ENCODE measurements around the gene SLC6A1.

SLC6A1 gene

GRCh38 chr3:10980312-10980711 lies 12.2 kb upstream of the SLC6A1 start:
- Histone ChIP-seq H3K36me3 (ENCODE audit: control insufficient read depth in 2 of 2, insufficient read depth in 2 of 2, low read length in 2 of 2) (no peaks in the 10 kb centered on the region), H3K27me3 (ENCODE audit: control insufficient read depth in 2 of 2, insufficient read depth in 2 of 2, low read length in 2 of 2) (peaks cover 0 to 6% of the 10 kb centered on the region in 2 donors), H3K9ac (ENCODE audit: low read depth in 1 of 2, low read length in 2 of 2) (no peak overlapping the region), H3K9me3 (ENCODE audit: control insufficient read depth in 2 of 2, low read length in 2 of 2) (no peaks in the 10 kb centered on the region), H3K4me3 (ENCODE audit: low read length in 2 of 2) (no peak overlapping the region), H3K27ac (ENCODE audit: low read depth in 2 of 2, low read length in 2 of 2) (no peak overlapping the region), H3K4me1 (ENCODE audit: control insufficient read depth in 2 of 2, insufficient read depth in 2 of 2, low read length in 2 of 2) (no peaks in the 10 kb centered on the region)

- no peak overlapping the region for H3K9ac ChIP-seq (ENCODE audit: low read depth in 1 of 2, low read length in 2 of 2)
- H3K4me3 ChIP-seq (ENCODE audit: low read length in 2 of 2), result no peak overlapping the region
- H3K27ac ChIP-seq (ENCODE audit: low read depth in 2 of 2, low read length in 2 of 2), result no peak overlapping the region
- peaks cover 0 to 6% of the 10 kb centered on the region in 2 donors for H3K27me3 ChIP-seq (ENCODE audit: control insufficient read depth in 2 of 2, insufficient read depth in 2 of 2, low read length in 2 of 2)
- H3K36me3 ChIP-seq (ENCODE audit: control insufficient read depth in 2 of 2, insufficient read depth in 2 of 2, low read length in 2 of 2), result no peaks in the 10 kb centered on the region
- no peaks in the 10 kb centered on the region for H3K9me3 ChIP-seq (ENCODE audit: control insufficient read depth in 2 of 2, low read length in 2 of 2)
- H3K4me1 ChIP-seq (ENCODE audit: control insufficient read depth in 2 of 2, insufficient read depth in 2 of 2, low read length in 2 of 2), result no peaks in the 10 kb centered on the region
Measured at GRCh38 chr3:10981031-10981430, 11.5 kb upstream of the SLC6A1 start.

DNA sequence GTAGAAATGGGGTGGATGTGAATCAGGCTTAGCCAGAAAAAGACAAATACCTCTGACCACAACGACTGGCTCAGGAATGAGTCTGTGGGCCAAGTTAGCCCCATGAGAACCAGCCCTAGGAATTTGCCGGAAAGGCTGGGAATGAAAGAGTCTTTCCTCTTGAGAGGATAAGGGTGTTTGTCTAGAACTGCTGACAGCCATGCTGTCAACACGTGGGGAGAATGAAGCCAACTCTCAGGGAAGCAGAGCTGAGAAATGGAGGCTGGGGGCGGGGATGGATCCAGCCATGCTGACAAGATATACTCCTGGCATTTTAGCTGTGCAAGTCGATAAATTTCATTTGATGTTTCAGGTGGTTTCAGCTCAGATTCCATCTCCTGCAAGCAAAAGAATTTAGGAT lies 10.6 kb upstream of the SLC6A1 start:
- Histone ChIP-seq H3K27ac (ENCODE audit: low read depth in 2 of 2, low read length in 2 of 2) (no peak overlapping the region), H3K9ac (ENCODE audit: low read depth in 1 of 2, low read length in 2 of 2) (no peak overlapping the region), H3K4me3 (ENCODE audit: low read length in 2 of 2) (no peak overlapping the region), H3K4me1 (ENCODE audit: control insufficient read depth in 2 of 2, insufficient read depth in 2 of 2, low read length in 2 of 2) (no peaks in the 10 kb centered on the region), H3K27me3 (ENCODE audit: control insufficient read depth in 2 of 2, insufficient read depth in 2 of 2, low read length in 2 of 2) (peaks cover 0 to 6% of the 10 kb centered on the region in 2 donors), H3K36me3 (ENCODE audit: control insufficient read depth in 2 of 2, insufficient read depth in 2 of 2, low read length in 2 of 2) (no peaks in the 10 kb centered on the region), H3K9me3 (ENCODE audit: control insufficient read depth in 2 of 2, low read length in 2 of 2) (no peaks in the 10 kb centered on the region)

GRCh38 chr3:10982782-10983181 lies 9.8 kb upstream of the SLC6A1 start:
- Histone ChIP-seq H3K9ac (ENCODE audit: low read depth in 1 of 2, low read length in 2 of 2) (no peak overlapping the region), H3K4me3 (ENCODE audit: low read length in 2 of 2) (no peak overlapping the region), H3K27ac (ENCODE audit: low read depth in 2 of 2, low read length in 2 of 2) (no peak overlapping the region), H3K4me1 (ENCODE audit: control insufficient read depth in 2 of 2, insufficient read depth in 2 of 2, low read length in 2 of 2) (no peaks in the 10 kb centered on the region), H3K36me3 (ENCODE audit: control insufficient read depth in 2 of 2, insufficient read depth in 2 of 2, low read length in 2 of 2) (no peaks in the 10 kb centered on the region), H3K9me3 (ENCODE audit: control insufficient read depth in 2 of 2, low read length in 2 of 2) (no peaks in the 10 kb centered on the region), H3K27me3 (ENCODE audit: control insufficient read depth in 2 of 2, insufficient read depth in 2 of 2, low read length in 2 of 2) (peaks cover 0 to 6% of the 10 kb centered on the region in 2 donors)

GRCh38 chr3:10983219-10983916 lies 9.2 kb upstream of the SLC6A1 start:
- Histone ChIP-seq H3K27ac (ENCODE audit: low read depth in 2 of 2, low read length in 2 of 2) (no peak overlapping the region), H3K27me3 (ENCODE audit: control insufficient read depth in 2 of 2, insufficient read depth in 2 of 2, low read length in 2 of 2) (peaks cover 0 to 6% of the 10 kb centered on the region in 2 donors)

DNA sequence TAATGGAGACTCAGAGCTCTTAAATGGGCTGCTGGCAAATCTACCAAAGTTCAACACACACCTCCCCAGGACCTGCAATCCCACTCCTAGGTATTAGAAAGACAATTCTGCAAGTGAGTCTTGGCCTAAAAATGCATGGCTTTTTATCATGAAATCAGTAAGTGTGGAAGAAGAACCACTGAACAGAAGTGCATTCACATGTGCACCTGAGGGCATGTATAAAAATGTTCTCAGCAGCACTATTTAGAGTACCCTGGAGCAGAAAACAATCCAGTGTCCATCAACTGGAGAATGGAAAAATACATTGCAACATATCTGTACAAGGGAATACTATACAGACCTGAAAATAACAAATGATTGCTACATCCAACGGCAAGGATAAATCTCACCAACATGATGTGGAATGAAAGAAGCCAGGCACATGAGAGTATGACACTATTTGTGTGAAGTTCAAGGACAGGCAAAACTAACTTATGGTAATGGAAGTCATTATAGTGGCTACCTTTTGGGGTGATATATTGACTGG lies 8.1 kb upstream of the SLC6A1 start:
- H3K4me3 ChIP-seq (ENCODE audit: low read length in 2 of 2), result no peak overlapping the region
- no peaks in the 10 kb centered on the region for H3K4me1 ChIP-seq (ENCODE audit: control insufficient read depth in 2 of 2, insufficient read depth in 2 of 2, low read length in 2 of 2)
- H3K27me3 ChIP-seq (ENCODE audit: control insufficient read depth in 2 of 2, insufficient read depth in 2 of 2, low read length in 2 of 2), result peaks cover 0 to 8% of the 10 kb centered on the region in 2 donors
- H3K9ac ChIP-seq (ENCODE audit: low read depth in 1 of 2, low read length in 2 of 2), result no peak overlapping the region
- H3K9me3 ChIP-seq (ENCODE audit: control insufficient read depth in 2 of 2, low read length in 2 of 2), result no peaks in the 10 kb centered on the region
- H3K27ac ChIP-seq (ENCODE audit: low read depth in 2 of 2, low read length in 2 of 2), result no peak overlapping the region
- H3K36me3 ChIP-seq (ENCODE audit: control insufficient read depth in 2 of 2, insufficient read depth in 2 of 2, low read length in 2 of 2), result no peaks in the 10 kb centered on the region

More at GRCh38 chr3:10983219-10983916, 9.2 kb upstream of the SLC6A1 start:
- H3K4me3 ChIP-seq (ENCODE audit: low read length in 2 of 2), result no peak overlapping the region
- no peaks in the 10 kb centered on the region for H3K4me1 ChIP-seq (ENCODE audit: control insufficient read depth in 2 of 2, insufficient read depth in 2 of 2, low read length in 2 of 2)
- no peaks in the 10 kb centered on the region for H3K9me3 ChIP-seq (ENCODE audit: control insufficient read depth in 2 of 2, low read length in 2 of 2)
- H3K9ac ChIP-seq (ENCODE audit: low read depth in 1 of 2, low read length in 2 of 2), result no peak overlapping the region
- no peaks in the 10 kb centered on the region for H3K36me3 ChIP-seq (ENCODE audit: control insufficient read depth in 2 of 2, insufficient read depth in 2 of 2, low read length in 2 of 2)

- Histone ChIP-seq H3K36me3 (ENCODE audit: control insufficient read depth in 2 of 2, insufficient read depth in 2 of 2, low read length in 2 of 2) (no peaks in the 10 kb centered on the region), H3K9ac (ENCODE audit: low read depth in 1 of 2, low read length in 2 of 2) (no peak overlapping the region), H3K27ac (ENCODE audit: low read depth in 2 of 2, low read length in 2 of 2) (no peak overlapping the region), H3K4me3 (ENCODE audit: low read length in 2 of 2) (no peak overlapping the region), H3K4me1 (ENCODE audit: control insufficient read depth in 2 of 2, insufficient read depth in 2 of 2, low read length in 2 of 2) (no peaks in the 10 kb centered on the region), H3K9me3 (ENCODE audit: control insufficient read depth in 2 of 2, low read length in 2 of 2) (no peaks in the 10 kb centered on the region), H3K27me3 (ENCODE audit: control insufficient read depth in 2 of 2, insufficient read depth in 2 of 2, low read length in 2 of 2) (peaks cover 0 to 5% of the 10 kb centered on the region in 2 donors)
Measured at GRCh38 chr3:10985181-10985580, 7.4 kb upstream of the SLC6A1 start.

DNA sequence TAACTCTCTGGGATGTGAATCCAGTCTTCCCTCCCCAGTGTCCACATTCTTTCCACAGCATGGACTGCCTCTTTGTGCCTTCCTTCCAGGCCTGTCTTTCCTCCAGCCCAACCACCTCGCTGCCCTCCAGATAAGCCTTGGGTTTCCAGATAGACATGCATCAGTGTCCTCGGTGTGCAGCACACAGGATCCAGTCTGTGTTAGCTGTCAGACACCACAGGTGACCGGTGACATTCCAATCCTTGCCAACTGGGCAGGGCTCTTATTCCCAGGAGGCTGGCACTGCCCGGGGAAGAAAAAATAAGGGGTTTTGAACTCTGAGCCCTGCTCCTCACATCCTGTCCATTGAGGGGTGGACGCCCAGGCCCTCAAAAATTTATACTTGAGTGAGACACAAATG lies 6.0 kb upstream of the SLC6A1 start:
- no peaks in the 10 kb centered on the region for H3K36me3 ChIP-seq (ENCODE audit: control insufficient read depth in 2 of 2, insufficient read depth in 2 of 2, low read length in 2 of 2)
- H3K4me1 ChIP-seq (ENCODE audit: control insufficient read depth in 2 of 2, insufficient read depth in 2 of 2, low read length in 2 of 2), result no peaks in the 10 kb centered on the region
- no peak overlapping the region for H3K27ac ChIP-seq (ENCODE audit: low read depth in 2 of 2, low read length in 2 of 2)
- peaks cover 4 to 15% of the 10 kb centered on the region in 2 donors for H3K27me3 ChIP-seq (ENCODE audit: control insufficient read depth in 2 of 2, insufficient read depth in 2 of 2, low read length in 2 of 2)
- no peaks in the 10 kb centered on the region for H3K9me3 ChIP-seq (ENCODE audit: control insufficient read depth in 2 of 2, low read length in 2 of 2)
- no peak overlapping the region for H3K4me3 ChIP-seq (ENCODE audit: low read length in 2 of 2)
- H3K9ac ChIP-seq (ENCODE audit: low read depth in 1 of 2, low read length in 2 of 2), result no peak overlapping the region

- H3K9me3 ChIP-seq (ENCODE audit: control insufficient read depth in 2 of 2, low read length in 2 of 2), result no peaks in the 10 kb centered on the region
- no peaks in the 10 kb centered on the region for H3K4me1 ChIP-seq (ENCODE audit: control insufficient read depth in 2 of 2, insufficient read depth in 2 of 2, low read length in 2 of 2)
- H3K27me3 ChIP-seq (ENCODE audit: control insufficient read depth in 2 of 2, insufficient read depth in 2 of 2, low read length in 2 of 2), result peaks cover 5 to 21% of the 10 kb centered on the region in 2 donors
- no peak overlapping the region for H3K9ac ChIP-seq (ENCODE audit: low read depth in 1 of 2, low read length in 2 of 2)
- H3K27ac ChIP-seq (ENCODE audit: low read depth in 2 of 2, low read length in 2 of 2), result no peak overlapping the region
- no peaks in the 10 kb centered on the region for H3K36me3 ChIP-seq (ENCODE audit: control insufficient read depth in 2 of 2, insufficient read depth in 2 of 2, low read length in 2 of 2)
- no peak overlapping the region for H3K4me3 ChIP-seq (ENCODE audit: low read length in 2 of 2)
Measured at GRCh38 chr3:10988001-10988665, 4.4 kb upstream of the SLC6A1 start.

- Histone ChIP-seq H3K4me3 (ENCODE audit: low read length in 2 of 2) (no peak overlapping the region), H3K27me3 (ENCODE audit: control insufficient read depth in 2 of 2, insufficient read depth in 2 of 2, low read length in 2 of 2) (peaks cover 11 to 28% of the 10 kb centered on the region in 2 donors), H3K4me1 (ENCODE audit: control insufficient read depth in 2 of 2, insufficient read depth in 2 of 2, low read length in 2 of 2) (no peaks in the 10 kb centered on the region), H3K9ac (ENCODE audit: low read depth in 1 of 2, low read length in 2 of 2) (no peak overlapping the region), H3K9me3 (ENCODE audit: control insufficient read depth in 2 of 2, low read length in 2 of 2) (no peaks in the 10 kb centered on the region), H3K27ac (ENCODE audit: low read depth in 2 of 2, low read length in 2 of 2) (no peak overlapping the region), H3K36me3 (ENCODE audit: control insufficient read depth in 2 of 2, insufficient read depth in 2 of 2, low read length in 2 of 2) (no peaks in the 10 kb centered on the region)
Measured at GRCh38 chr3:10988991-10989484, 3.5 kb upstream of the SLC6A1 start.
